Thoracic aorta (tissue), 2 donors: ENCODE measurements around the gene S100A4. TPM values are rescaled to one million over a fixed set of nuclear protein-coding genes. Genes with fewer than 3 reads are reported as not detected.

Experiments used
- ATAC-seq: fragments of 150-250 bp; one replicate; pipeline ENCODE4 v1.8.0; 2017; ENCODE audit warnings: low read depth; ENCODE audit not compliant: insufficient number of reproducible peaks, low FRiP score
- DNase-seq: peaks from one replicate; pipeline ENCODE4 v3.0.0-alpha.2; 2020; ENCODE audit warnings: low spot score
- H3K27ac ChIP-seq, 2 donors: fragments of 200-600 bp; sonication (generic); 1 replicate in 1 of 2; 2 replicates in 1 of 2; pipeline ENCODE4 v1.5.1; 2016; ENCODE audit warnings: mild to moderate bottlenecking in 2 of 2, moderate library complexity in 2 of 2
- H3K27me3 ChIP-seq: fragments of 200-600 bp; sonication (generic); replicated peaks from 2 replicates; pipeline ENCODE4 v1.6.0; 2016; ENCODE audit warnings: mild to moderate bottlenecking; ENCODE audit not compliant: insufficient read depth
- H3K36me3 ChIP-seq: fragments of 200-600 bp; sonication (generic); one replicate; pipeline ENCODE4 v1.5.1; 2016
- H3K4me1 ChIP-seq, 2 donors: fragments of 200-600 bp; sonication (generic); 1 replicate in 1 of 2; 2 replicates in 1 of 2; pipeline versions ENCODE4 v1.5.1 to v1.6.0; 2016; ENCODE audit warnings: low read depth in 2 of 2, mild to moderate bottlenecking in 1 of 2; ENCODE audit not compliant: control insufficient read depth in 1 of 2
- H3K4me3 ChIP-seq: fragments of 200-600 bp; sonication (generic); 2 replicates; pipeline ENCODE4 v1.5.1; 2016; ENCODE audit warnings: mild to moderate bottlenecking
- H3K9me3 ChIP-seq: fragments of 200-600 bp; sonication (generic); 2 replicates; pipeline ENCODE4 v1.5.1; 2016
- CTCF ChIP-seq: fragments of 200-600 bp; sonication (generic); IDR thresholded peaks from one replicate; pipeline ENCODE4 v1.5.1; 2019; ENCODE audit warnings: antibody characterized with exemption
- total RNA-seq, 2 donors: library from RNA; depleted of rRNA; stranded (reverse); fragments of >200 nt; gene quantifications; one replicate each; pipeline versions ENCODE4 v1.1.0 to v1.2.3, GENCODE V29; 2016

S100A4 gene
- total RNA-seq, 2 donors from 2014 or later = 514 to 1,429 TPM

GRCh38 chr1:153567621-153568366 is 22.2 kb upstream of the S100A4 start:
- Histone ChIP-seq H3K4me3 (peak overlapping the region; percentile 63), H3K4me1 (peaks cover 29 to 51% of the 10 kb centered on the region in 2 donors), H3K27ac (peak overlapping the region; percentile 76 to 98), H3K27me3 (no peaks in the 10 kb centered on the region), H3K9me3 (no peaks in the 10 kb centered on the region), H3K36me3 (no peaks in the 10 kb centered on the region)
- no peak for ATAC-seq
- TF ChIP-seq CTCF = no peak
- DNase-seq = no peak

- ATAC-seq = peak; percentile 74
- no peaks in the 10 kb centered on the region for H3K27me3 ChIP-seq
- no peaks in the 10 kb centered on the region for H3K36me3 ChIP-seq
- H3K4me1 ChIP-seq = peaks cover 29 to 41% of the 10 kb centered on the region in 2 donors
- H3K4me3 ChIP-seq = peak overlapping the region; percentile 36
- peak overlapping the region; percentile 76 to 98 for H3K27ac ChIP-seq
- H3K9me3 ChIP-seq = no peaks in the 10 kb centered on the region
- peak; percentile 98 for DNase-seq
- no peak for TF ChIP-seq CTCF
Measured at GRCh38 chr1:153566414-153567371, 21.1 kb upstream of the S100A4 start.

- TF ChIP-seq CTCF = no peak
- Histone ChIP-seq H3K27me3 (no peaks in the 10 kb centered on the region), H3K4me1 (peaks cover 29 to 41% of the 10 kb centered on the region in 2 donors), H3K27ac (peak within 1 kb of the TSS; percentile 76 to 98), H3K36me3 (no peaks in the 10 kb centered on the region), H3K9me3 (no peaks in the 10 kb centered on the region), H3K4me3 (peak within 1 kb of the TSS; percentile 36)
- ATAC-seq = peak; percentile 67
- peak; percentile 66 for DNase-seq
Measured at GRCh38 chr1:153565529-153566374, 20.1 kb upstream of the S100A4 start, which contains the start of gene S100A2. S100A2 (minus strand) TSS chr1:153565844; CDS start chr1:153563877, 1,967 bp downstream.

- Histone ChIP-seq H3K27ac (peak overlapping the region in 1 of 2 donors; percentile 27), H3K27me3 (no peaks in the 10 kb centered on the region), H3K9me3 (no peaks in the 10 kb centered on the region), H3K4me3 (no peak overlapping the region), H3K4me1 (peaks cover 29 to 39% of the 10 kb centered on the region in 2 donors), H3K36me3 (no peaks in the 10 kb centered on the region)
- DNase-seq (no peak), ATAC-seq (no peak)
- TF ChIP-seq CTCF = no peak
Measured at GRCh38 chr1:153563991-153564390, 18.4 kb upstream of the S100A4 start.
